HG03135 (cell line): ENCODE measurements around the gene ALPG.
"Not testable (repeated sequence)": the region's sequence is repeated elsewhere in the genome, so short reads cannot be mapped to it uniquely, and the experiment has no call there.

Source experiments
- ATAC-seq: cut with Tn5 transposase; IDR thresholded peaks from one replicate; pipeline ENCODE4 v1.9.1; 2021; ENCODE audit warnings: mild to moderate bottlenecking, moderate library complexity; ENCODE audit not compliant: unreplicated experiment

Gene ALPG

GRCh38 chr2:232395586-232395985 is 11.1 kb upstream of the ALPG start:
- ATAC-seq: no peak

- no peak for ATAC-seq
Measured at GRCh38 chr2:232396683-232397082, 10.0 kb upstream of the ALPG start.

GRCh38 chr2:232398293-232399034 is 8.2 kb upstream of the ALPG start:
- ATAC-seq: no peak

GRCh38 chr2:232400256-232401015 is 6.2 kb upstream of the ALPG start:
- no peak for ATAC-seq

- no peak for ATAC-seq
Measured at GRCh38 chr2:232402518-232402917, 4.1 kb upstream of the ALPG start.

GRCh38 chr2:232405943-232406510 is 617 bp upstream of the ALPG start:
- ATAC-seq: no peak

- not testable (repeated sequence) for ATAC-seq
Measured at GRCh38 chr2:232407428-232408150, 945 bp downstream of the ALPG start.

- not testable (repeated sequence) for ATAC-seq
Measured at GRCh38 chr2:232408269-232408668, 1.6 kb downstream of the ALPG start.

GRCh38 chr2:232409617-232410016 is 3.0 kb downstream of the ALPG start:
- ATAC-seq: not testable (repeated sequence)

- ATAC-seq: no peak
Measured at GRCh38 chr2:232410238-232410900, 3.7 kb downstream of the ALPG start.

GRCh38 chr2:232411901-232412629 is 5.4 kb downstream of the ALPG start:
- ATAC-seq: no peak

- ATAC-seq: no peak
Measured at GRCh38 chr2:232412986-232413385, 6.3 kb downstream of the ALPG start.

GRCh38 chr2:232415138-232415690 is 8.6 kb downstream of the ALPG start:
- ATAC-seq: no peak

- no peak for ATAC-seq
Measured at GRCh38 chr2:232415736-232416520, 9.3 kb downstream of the ALPG start.

GRCh38 chr2:232416521-232417470 is 10.2 kb downstream of the ALPG start:
- no peak for ATAC-seq

GRCh38 chr2:232417489-232417888 is 10.8 kb downstream of the ALPG start:
- no peak for ATAC-seq

- no peak for ATAC-seq
Measured at GRCh38 chr2:232418056-232418455, 11.4 kb downstream of the ALPG start.
